Stimulated activated CD4-positive, alpha-beta T cell treated with anti-CD3 and anti-CD28 coated beads, Interleukin-4, amount 100 ng/mL, for 48 hours (primary cell): Measurements from ENCODE around the gene TMX4.
"Not testable (repeated sequence)": the region's sequence is repeated elsewhere in the genome, so short reads cannot be mapped to it uniquely, and the experiment has no call there.

ENCODE experiments used
- DNase-seq, 2 donors: peaks; one replicate each; pipeline ENCODE4 v3.0.0-alpha.2; 2020; ENCODE audit warnings: low read depth in 2 of 2

TMX4 gene

GRCh38 chr20:7967199-7967844 lies 52.2 kb downstream of the TMX4 start:
- DNase-seq = no peak

DNA sequence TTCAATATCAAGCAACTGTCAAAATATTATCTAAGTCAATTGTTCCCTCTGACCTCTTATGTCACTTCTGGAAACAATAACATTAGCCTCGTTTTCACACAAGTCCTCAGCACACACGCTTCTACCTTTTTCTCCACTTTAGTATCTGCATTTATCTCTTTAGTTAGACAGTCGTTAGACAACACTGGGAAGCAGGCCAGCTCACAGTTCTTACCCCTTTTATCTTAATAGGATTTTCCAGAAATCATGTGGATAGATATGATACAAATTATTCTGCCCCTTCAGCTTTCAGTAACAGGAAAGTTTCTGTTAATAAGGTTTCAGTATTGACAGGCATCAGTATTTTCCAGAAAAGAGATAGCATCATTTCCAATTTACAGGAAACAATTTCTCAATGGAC lies 53.4 kb downstream of the TMX4 start:
- no peak for DNase-seq

GRCh38 chr20:7959484-7959883 lies 60.1 kb downstream of the TMX4 start:
- DNase-seq = no peak

DNA sequence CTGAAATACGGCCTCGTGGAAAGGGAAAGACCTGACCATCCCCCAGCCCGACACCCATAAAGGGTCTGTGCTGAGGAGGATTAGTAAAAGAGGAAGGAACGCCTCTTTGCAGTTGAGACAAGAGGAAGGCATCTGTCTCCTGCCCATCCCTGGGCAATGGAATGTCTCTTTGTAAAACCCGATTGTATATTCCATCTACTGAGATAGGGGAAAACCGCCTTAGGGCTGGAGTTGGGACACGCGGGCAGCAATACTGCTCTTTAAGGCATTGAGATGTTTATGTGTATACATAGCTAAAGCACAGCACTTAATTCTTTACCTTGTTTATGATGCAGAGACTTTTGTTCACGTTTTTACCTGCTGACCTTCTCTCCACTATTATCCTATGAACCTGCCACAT lies 63.0 kb downstream of the TMX4 start:
- not testable (repeated sequence) for DNase-seq

DNA sequence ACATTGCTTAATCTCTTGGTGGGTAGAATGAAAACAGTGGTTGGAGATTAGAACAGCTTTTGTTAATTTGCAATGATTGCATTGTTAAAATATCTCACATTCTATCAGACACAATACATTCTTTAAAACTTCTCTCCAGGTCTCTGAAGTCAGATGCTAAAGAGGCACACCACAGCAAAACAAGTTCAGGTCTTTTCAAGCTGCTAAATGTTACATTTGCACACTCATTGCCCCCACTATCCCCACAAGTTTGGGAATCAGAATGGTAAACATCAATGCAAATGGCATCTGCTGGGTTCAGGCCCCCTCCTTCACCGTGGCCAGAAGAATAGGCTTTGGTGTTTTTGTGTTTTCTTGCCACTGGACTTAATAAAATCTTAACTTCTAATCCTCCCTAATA lies 69.2 kb downstream of the TMX4 start:
- no peak for DNase-seq

DNA sequence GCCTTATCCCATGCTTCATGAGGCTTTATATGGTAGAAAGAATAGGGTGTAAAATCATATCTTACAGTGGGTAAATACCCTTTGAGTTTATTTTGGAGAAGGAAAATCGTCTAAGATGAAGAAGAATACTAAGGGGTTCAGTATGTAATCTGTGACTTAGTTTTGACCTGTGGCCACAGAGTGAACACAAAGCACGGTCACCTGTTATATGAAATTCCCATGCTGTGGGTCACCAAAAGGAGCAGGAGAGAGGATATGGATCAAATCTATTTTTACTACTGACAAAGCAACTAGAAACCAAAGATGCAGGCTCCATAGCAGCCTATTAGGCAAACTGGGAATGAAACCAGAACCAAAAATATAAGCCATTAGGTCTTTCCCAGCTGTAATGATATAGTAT lies 75.7 kb downstream of the TMX4 start:
- DNase-seq = no peak

DNA sequence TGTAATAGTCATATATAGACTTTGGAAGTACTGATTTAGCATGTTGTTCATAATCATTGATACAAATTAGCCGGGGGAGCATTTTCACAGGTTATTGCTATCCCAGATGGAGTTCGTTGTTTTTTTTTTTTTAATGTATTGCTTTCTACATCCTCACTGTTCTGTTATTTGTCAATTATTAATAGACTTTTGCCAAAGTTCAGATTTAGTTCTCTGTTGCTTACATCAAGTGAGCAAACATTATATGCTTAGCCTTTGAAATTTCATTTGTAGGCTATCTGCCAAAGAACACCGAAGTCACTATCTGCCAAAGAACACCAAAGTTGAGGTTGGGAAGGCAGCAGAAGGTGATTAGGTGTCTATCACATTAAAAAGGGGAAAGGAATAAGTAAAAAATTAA lies 79.2 kb downstream of the TMX4 start, which contains the start of gene HAO1:
TSS of gene HAO1 (minus strand) at position 118 of the 400 bp plus-strand sequence. CDS start at position 82, 36 bp downstream.
- DNase-seq = no peak

DNA sequence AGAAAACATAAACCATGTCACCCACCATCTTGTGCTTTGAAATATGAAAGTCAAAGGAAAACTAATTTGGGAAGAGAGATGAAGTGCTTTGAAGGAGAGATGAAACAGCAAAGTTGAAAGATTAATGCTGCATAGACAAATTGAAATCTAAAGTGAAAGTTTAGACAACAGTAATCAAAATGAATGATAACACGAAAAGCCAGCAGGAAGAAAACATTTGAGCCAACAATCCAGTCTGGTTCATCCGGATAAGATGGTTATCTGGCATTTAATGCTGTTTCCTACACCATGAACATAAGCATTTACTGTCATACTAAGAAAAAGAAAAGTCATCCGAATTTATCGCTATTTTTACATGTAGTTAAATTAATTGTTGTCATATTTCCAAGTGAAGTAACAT lies 79.9 kb downstream of the TMX4 start:
- no peak for DNase-seq

DNA sequence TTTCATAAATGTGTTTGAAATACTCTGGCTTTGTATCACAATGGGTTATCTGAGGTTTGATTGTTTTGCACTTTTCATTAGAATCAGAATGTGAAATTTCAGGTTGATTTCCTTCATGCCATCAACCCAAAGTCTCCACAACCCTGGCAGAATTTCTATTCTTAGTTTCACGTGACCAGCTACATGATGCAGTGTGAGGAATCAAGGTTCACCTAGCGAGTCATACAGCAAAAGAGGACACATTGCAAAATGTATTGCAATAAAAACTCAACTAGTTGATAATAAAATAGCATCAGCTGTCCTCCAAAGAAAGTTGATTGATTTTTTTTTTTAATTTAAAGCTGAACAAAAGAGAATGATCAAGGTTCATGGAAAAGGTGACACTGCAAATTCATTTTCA lies 81.5 kb downstream of the TMX4 start:
- no peak for DNase-seq

DNA sequence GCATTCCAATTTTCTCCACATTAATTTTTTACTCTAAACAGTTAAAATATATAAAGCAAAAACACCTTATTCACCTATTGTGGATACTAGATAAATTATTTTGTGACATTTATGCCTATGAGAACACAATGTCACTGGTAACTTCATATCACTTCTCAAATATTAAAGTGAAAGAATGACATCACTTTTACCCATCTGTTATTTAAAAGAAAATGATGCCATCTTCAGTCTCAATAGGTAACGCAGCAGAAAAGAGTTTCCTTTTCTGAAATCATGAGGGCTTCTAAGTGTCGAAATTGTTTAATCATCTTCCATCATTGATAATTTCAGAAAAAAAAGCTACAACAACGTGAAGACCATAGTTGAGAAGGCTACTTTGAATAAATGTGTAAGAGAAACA lies 82.2 kb downstream of the TMX4 start:
- DNase-seq = no peak

DNA sequence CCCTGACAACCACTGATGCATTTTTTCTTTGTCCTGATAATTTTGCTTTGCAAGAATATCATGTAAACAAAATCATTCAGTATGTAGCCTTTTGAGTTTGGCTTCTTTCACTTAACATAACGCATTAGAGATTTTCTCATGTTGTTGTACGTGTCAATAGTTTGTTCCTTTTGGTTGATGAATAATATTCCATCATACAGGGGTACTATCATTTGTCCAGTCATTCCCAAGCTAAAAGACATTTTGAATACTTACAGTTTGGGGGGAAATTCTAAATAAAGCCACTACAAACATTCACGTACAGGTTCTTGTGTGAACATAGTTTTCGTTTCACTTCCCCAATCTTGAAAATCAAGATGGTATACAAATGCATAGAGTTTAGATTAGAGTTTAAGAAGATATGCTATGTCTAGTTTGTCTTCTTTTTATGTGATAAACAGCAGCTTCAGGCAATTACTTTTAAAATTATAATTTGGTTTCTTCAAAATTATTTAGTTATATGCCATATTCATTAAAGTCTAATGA lies 84.5 kb downstream of the TMX4 start:
- no peak for DNase-seq

GRCh38 chr20:7933346-7933745 lies 86.2 kb downstream of the TMX4 start:
- DNase-seq = no peak

- no peak for DNase-seq
Observed at GRCh38 chr20:7930343-7930742, 89.2 kb downstream of the TMX4 start.
